ENCODE data around the gene ARL15. TPM values are rescaled to one million over a fixed set of nuclear protein-coding genes. Genes with fewer than 3 reads are reported as not detected.

ARL15 gene
- total and polyA plus RNA-seq, 2 of the 4 experiments (the other 2 are of a cell fraction), result 7.3 to 19.2 TPM

DNA sequence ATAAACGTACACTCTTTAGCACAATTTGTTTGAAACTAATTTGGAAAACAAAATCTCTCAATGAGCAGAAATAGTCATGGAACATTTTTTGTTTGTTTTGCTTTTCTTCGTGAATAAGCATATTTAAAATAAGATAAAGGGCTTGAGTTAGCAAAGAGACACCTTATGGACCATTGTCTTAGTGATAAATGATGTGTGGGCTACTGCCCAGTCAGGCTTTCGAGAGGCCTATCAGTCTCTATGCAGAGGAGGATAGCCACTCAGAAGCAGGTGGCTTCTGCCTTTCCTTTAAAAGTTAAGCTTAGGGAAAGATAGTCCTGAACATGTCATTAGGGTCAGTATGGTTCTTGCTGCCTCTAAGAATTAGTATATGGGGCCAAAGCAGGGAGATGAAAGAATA, 2.1 kb upstream of the ARL15 start:
- H3K27ac ChIP-seq (ENCODE audit: insufficient read depth, low read length), result no peak overlapping the region
- no peak overlapping the region for H3K18ac ChIP-seq (ENCODE audit: low read depth, low read length)
- no peak overlapping the region for H3K56ac ChIP-seq (ENCODE audit: extremely low read depth, insufficient read depth, low read length)
- H4K20me1 ChIP-seq (ENCODE audit: insufficient read depth, low read length), result no peaks in the 10 kb centered on the region; the same call in 1 of the 2 replicates
- WGBS, 2 experiments (ENCODE audit: extremely low coverage in 2 of 2, insufficient read length in 1 of 2), result 83% methylated on average over 1 of the region's 3 CpGs; no CpG with 5 or more reads in 1 of the 2 experiments
- H3K36me3 ChIP-seq (ENCODE audit: control insufficient read depth, insufficient read depth, low read length), result no peaks in the 10 kb centered on the region
- H2AK9ac ChIP-seq (replicated peaks; ENCODE audit: low read depth, low read length, poor library complexity), result no peak overlapping the region
- in situ Hi-C loops (cut with MboI; ENCODE audit: low sequenced_read_pairs) (no loop called here), intact Hi-C loops (cut with micrococcal nuclease) (no loop called here), dilution Hi-C loops (cut with HindIII; ENCODE audit: low sequenced_read_pairs, unreplicated experiment) (no loop called here)
- no peak overlapping the region for H4K8ac ChIP-seq (ENCODE audit: low read depth in 2 of 2, low read length in 2 of 2)
- H3K9me1 ChIP-seq (ENCODE audit: insufficient read depth, low read length), result no peaks in the 10 kb centered on the region; the same call in 1 of the 2 replicates
- ChIA-PET POLR2A (ENCODE audit: unreplicated experiment) (no interaction called here), CTCF (interaction anchor here (0.6 to 2.4 kb wide), 5 partner anchors 69 to 177 kb away, joined by 3 to 13 read pairs (median 3); no protein-coding TSS in a partner anchor)
- no peak overlapping the region for H3K14ac ChIP-seq (replicated peaks; ENCODE audit: low read depth, low read length)
- H3K4ac ChIP-seq (ENCODE audit: low read depth, low read length), result no peak overlapping the region
- no peak overlapping the region for H2AFZ ChIP-seq (replicated peaks; ENCODE audit: low read length, poor library complexity)
- ATAC-seq (ENCODE audit: low read depth) (no peak), DNase-seq (no peak)
- H3K9ac ChIP-seq (ENCODE audit: low read depth, low read length), result no peak overlapping the region
- H4K5ac ChIP-seq (ENCODE audit: low read depth, low read length), result no peak overlapping the region
- H3K4me2 ChIP-seq (ENCODE audit: low read depth, low read length), result no peak overlapping the region
- peaks cover 0 to 14% of the 10 kb centered on the region in 2 experiments; a peak in 2 of 4 replicates for H3K79me1 ChIP-seq (ENCODE audit: low read depth in 1 of 2, low read length in 2 of 2)
- H4K91ac ChIP-seq (ENCODE audit: insufficient read depth, low read depth, low read length), result no peak overlapping the region
- peaks cover 6% of the 10 kb centered on the region; the same call in 1 of the 2 replicates for H3K27me3 ChIP-seq (ENCODE audit: control insufficient read depth, insufficient read depth, low read length)
- no peaks in the 10 kb centered on the region for H3K9me3 ChIP-seq (ENCODE audit: control insufficient read depth, insufficient read depth, low read length)
- no peak overlapping the region for H2AK5ac ChIP-seq (ENCODE audit: low read depth, low read length)
- no peak overlapping the region for H3K23ac ChIP-seq (ENCODE audit: low read depth, low read length)
- no TSS peak for BruUV-seq (replicated peaks)
- H3K4me3 ChIP-seq (ENCODE audit: insufficient read depth, low read depth, low read length), result no peak overlapping the region
- no peak overlapping the region for H2BK5ac ChIP-seq (ENCODE audit: low read depth, low read length, poor library complexity, severe bottlenecking)
- no peak for TF ChIP-seq MAFK (IDR thresholded peaks at IDR 0.05; ENCODE audit: low read depth, low read length)
- TF ChIP-seq USF2 (IDR thresholded peaks at IDR 0.05; ENCODE audit: low read depth, low read length), result no peak
- TF ChIP-seq CEBPB (IDR thresholded peaks at IDR 0.05; ENCODE audit: low read depth, low read length), result no peak
- TF ChIP-seq SMC3 (IDR thresholded peaks at IDR 0.05; ENCODE audit: low read depth, low read length), result no peak
- TF ChIP-seq RFX5 (IDR thresholded peaks at IDR 0.05; ENCODE audit: low read depth, low read length), result no peak
- no peak for TF ChIP-seq MXI1 (IDR thresholded peaks at IDR 0.05; ENCODE audit: borderline replicate concordance, low read depth, low read length)
- no peak for TF ChIP-seq FOS (IDR thresholded peaks at IDR 0.05; ENCODE audit: low read depth, low read length)
- TF ChIP-seq MAZ (IDR thresholded peaks at IDR 0.05; ENCODE audit: borderline replicate concordance, low read depth, low read length), result no peak
- no peak for TF ChIP-seq RAD21 (IDR thresholded peaks at IDR 0.05; ENCODE audit: low read length)
- no peak for TF ChIP-seq BHLHE40 (IDR thresholded peaks at IDR 0.05; ENCODE audit: low read depth, low read length)
- TF ChIP-seq, protein P1, sequence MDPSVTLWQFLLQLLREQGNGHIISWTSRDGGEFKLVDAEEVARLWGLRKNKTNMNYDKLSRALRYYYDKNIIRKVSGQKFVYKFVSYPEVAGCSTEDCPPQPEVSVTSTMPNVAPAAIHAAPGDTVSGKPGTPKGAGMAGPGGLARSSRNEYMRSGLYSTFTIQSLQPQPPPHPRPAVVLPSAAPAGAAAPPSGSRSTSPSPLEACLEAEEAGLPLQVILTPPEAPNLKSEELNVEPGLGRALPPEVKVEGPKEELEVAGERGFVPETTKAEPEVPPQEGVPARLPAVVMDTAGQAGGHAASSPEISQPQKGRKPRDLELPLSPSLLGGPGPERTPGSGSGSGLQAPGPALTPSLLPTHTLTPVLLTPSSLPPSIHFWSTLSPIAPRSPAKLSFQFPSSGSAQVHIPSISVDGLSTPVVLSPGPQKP (IDR thresholded peaks at IDR 0.05; ENCODE audit: borderline replicate concordance, low read depth, low read length), result no peak
- TF ChIP-seq NFE2L2 (IDR thresholded peaks at IDR 0.05; ENCODE audit: low read depth, low read length), result no peak
- TF ChIP-seq, protein P2, sequence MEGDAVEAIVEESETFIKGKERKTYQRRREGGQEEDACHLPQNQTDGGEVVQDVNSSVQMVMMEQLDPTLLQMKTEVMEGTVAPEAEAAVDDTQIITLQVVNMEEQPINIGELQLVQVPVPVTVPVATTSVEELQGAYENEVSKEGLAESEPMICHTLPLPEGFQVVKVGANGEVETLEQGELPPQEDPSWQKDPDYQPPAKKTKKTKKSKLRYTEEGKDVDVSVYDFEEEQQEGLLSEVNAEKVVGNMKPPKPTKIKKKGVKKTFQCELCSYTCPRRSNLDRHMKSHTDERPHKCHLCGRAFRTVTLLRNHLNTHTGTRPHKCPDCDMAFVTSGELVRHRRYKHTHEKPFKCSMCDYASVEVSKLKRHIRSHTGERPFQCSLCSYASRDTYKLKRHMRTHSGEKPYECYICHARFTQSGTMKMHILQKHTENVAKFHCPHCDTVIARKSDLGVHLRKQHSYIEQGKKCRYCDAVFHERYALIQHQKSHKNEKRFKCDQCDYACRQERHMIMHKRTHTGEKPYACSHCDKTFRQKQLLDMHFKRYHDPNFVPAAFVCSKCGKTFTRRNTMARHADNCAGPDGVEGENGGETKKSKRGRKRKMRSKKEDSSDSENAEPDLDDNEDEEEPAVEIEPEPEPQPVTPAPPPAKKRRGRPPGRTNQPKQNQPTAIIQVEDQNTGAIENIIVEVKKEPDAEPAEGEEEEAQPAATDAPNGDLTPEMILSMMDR (conservative IDR thresholded peaks at IDR 0.05; ENCODE audit: low read depth, low read length), result no peak
- TF ChIP-seq RCOR1 (IDR thresholded peaks at IDR 0.05; ENCODE audit: insufficient replicate concordance, low read length), result no peak
- TF ChIP-seq POLR2A (IDR thresholded peaks at IDR 0.05; ENCODE audit: low read depth, low read length), result no peak
- TF ChIP-seq CHD1 (IDR thresholded peaks at IDR 0.05; ENCODE audit: low read depth, low read length), result no peak
- no peak overlapping the region for H2BK120ac ChIP-seq (ENCODE audit: low read depth, low read length)
- H2BK20ac ChIP-seq (ENCODE audit: low read depth, low read length), result no peak overlapping the region
- H2BK15ac ChIP-seq (ENCODE audit: low read depth, low read length), result no peak overlapping the region
- H3K4me1 ChIP-seq (ENCODE audit: control insufficient read depth, insufficient read depth, low read length), result no peaks in the 10 kb centered on the region; the same call in 1 of the 2 replicates
